GM21367 (cell line): ENCODE data around the gene DYNC1I1.

Experiments used
- ATAC-seq: cut with Tn5 transposase; IDR thresholded peaks from one replicate; pipeline ENCODE4 v1.9.1; 2021; ENCODE audit not compliant: unreplicated experiment

DYNC1I1 gene

GRCh38 chr7:96069401-96069800, 297.0 kb downstream of the DYNC1I1 start:
- no peak for ATAC-seq

DNA sequence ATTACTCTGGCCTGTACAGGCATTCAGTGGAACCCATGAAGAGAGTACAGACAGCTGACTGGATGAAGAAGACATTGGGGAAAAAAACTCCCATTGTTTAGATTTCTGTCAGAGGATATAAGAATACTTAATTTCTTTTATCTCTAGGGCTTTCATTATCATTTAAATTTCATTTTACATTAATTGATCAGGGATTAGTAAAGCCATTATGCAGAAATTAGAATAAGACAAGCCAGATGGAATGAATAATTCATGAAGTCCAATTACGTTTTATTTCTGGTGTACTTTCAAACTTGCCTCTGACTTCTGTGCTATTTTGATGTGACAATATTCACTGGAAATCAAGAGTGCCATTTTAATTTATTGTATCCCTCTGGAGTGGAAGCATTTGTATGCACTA, 302.5 kb downstream of the DYNC1I1 start:
- no peak for ATAC-seq

DNA sequence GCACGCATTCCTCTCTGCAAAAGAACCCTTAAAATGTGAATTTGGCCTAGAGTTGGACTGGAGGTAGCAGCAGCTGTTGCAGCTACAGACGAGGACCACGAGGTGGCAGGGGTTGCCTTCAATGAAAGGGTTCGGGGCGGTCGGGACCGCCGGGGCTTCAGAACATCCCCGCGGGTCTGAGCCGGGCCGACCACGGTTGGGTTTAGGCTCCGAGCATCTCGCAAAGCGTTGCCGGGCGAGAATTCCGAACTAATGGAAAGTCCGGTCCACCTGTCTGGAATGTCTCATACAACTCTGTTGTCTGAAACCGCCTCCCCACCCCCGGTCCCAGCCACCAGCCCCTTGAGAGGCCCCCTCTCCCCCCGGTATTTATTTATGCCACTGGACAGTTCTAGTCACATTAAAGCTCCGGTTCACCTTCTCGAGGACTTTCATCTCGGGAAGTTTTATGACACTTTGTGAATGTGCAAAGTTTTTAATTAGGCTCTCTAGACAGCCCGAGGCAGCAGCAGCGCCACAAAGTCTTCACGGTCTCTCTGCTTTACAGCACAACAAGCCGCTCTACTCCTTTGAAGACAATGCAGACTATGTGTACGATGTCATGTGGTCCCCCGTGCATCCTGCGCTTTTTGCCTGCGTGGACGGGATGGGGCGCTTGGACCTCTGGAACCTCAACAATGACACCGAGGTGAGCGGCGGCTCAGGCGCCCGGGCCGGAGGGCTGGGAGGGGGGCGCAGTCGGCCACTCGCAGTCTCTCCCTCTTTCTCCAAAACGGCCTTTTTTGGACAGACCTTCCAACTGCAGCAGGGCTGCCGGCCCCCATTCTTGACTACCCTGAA, 303.4 kb downstream of the DYNC1I1 start:
- ATAC-seq, result peak; percentile 84

- no peak for ATAC-seq
Measured at GRCh38 chr7:96076350-96076707, 304.0 kb downstream of the DYNC1I1 start.

GRCh38 chr7:96080027-96080426, 307.7 kb downstream of the DYNC1I1 start:
- ATAC-seq, result no peak

DNA sequence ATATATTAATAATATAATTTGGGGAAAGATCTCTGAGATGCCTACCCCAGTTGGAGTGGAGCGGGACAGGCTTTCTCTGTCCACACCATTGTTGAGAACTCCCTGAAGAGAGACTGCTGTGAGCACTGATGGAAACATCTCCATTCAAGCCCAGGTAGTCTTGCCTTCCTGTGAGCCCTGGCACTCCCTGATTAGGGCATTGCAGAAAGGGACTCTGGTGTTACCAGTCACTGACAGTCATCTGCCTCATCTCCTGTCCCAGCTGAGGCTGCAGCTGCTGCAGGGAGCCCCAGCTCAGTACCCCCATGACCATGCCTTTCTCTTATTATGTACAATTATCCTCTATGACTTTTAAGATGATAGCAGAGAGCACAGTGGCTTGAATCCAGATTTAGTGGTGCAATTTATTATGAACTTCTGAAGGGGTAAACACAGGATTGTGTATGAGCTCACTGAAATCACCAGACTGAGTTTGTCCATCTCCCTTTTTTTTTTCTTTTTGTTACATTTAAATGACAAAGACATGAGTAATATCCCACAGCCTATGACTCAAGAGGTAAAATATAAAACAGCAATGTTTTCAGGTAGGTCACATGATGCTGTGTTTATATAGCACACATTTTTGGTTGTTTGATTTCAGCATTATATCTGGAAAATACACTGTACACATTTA, 312.7 kb downstream of the DYNC1I1 start:
- no peak for ATAC-seq

- ATAC-seq, result no peak
Measured at GRCh38 chr7:96085953-96086352, 313.6 kb downstream of the DYNC1I1 start.

GRCh38 chr7:96088579-96088978, 316.2 kb downstream of the DYNC1I1 start:
- no peak for ATAC-seq

GRCh38 chr7:96089511-96089910, 317.2 kb downstream of the DYNC1I1 start:
- ATAC-seq, result no peak

DNA sequence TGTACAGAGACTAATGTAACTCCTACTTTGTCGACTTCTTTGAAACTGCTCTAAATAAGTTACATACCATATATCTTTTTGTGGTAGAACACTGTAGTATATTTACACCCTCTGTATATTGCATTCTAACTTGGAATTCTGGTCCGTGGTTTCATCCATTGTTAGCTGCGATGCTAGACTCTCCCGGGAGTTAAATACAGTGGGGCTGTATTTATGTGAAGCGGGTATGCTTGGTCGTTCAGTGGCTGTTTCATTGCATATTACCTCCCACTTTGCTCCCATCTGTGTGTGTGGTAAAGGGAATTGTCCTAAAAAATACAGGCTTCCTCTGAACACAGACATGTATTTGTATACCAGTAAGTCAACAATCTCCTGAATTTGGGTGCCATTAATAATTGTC, 318.4 kb downstream of the DYNC1I1 start:
- ATAC-seq, result no peak

- no peak for ATAC-seq
Measured at GRCh38 chr7:96093435-96093834, 321.1 kb downstream of the DYNC1I1 start.

GRCh38 chr7:96097835-96098234, 325.5 kb downstream of the DYNC1I1 start:
- ATAC-seq, result no peak

GRCh38 chr7:96100737-96101136, 328.4 kb downstream of the DYNC1I1 start:
- ATAC-seq, result no peak

DNA sequence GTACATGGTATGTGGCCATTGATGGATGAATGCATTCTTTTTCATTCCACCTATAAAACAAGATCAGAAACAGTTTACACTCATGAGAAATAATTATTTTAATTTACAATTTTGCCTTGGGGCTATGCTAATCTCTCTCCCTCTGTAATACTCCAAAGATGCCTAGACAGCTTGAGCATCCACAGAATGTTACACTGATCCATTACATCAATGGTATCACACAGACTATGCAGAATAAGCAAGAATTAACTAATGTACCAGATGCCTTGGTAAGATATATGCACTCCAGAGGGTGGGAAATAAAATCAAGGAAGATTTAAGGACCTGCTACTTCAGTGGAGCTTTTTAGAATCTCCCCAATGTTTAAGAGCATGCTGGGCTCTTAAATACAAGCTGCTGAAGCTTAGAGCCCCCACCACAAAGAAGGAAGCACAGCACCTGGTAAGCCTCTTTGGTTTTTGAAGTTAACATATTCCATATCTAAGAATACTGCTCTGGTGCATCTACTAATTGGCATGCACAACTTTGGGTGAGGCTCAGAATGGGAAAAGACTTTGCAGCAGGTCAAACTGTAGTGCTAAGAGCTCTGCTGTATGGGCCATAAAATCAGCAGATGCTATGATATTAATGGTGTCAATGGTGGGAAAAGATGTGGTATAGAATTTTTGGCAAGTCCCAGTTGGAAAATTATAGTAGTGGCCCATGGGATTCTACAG, 329.9 kb downstream of the DYNC1I1 start:
- no peak for ATAC-seq

DNA sequence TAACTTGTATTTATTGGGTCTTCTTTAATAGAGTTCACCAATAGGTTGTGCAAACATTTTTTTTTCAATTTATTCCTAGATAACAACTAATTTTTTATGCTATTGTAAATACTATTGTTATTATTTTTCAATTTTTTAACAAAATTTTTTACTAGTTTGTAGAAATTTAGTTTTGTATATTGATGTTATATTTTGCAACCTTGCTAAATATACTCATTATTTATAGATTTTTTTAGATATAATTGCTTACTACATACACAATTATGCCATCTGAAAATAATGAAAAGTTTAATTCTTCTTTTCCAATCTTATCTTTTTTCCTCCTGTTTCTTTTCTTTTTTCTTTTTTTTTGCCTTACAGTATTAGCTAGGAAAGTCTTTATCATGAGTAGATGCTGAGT, 332.6 kb downstream of the DYNC1I1 start:
- no peak for ATAC-seq

GRCh38 chr7:96111405-96111804, 339.1 kb downstream of the DYNC1I1 start:
- ATAC-seq, result no peak

GRCh38 chr7:96114190-96114589, 341.8 kb downstream of the DYNC1I1 start:
- ATAC-seq, result no peak

- no peak for ATAC-seq
Measured at GRCh38 chr7:96116173-96116572, 343.8 kb downstream of the DYNC1I1 start.

DNA sequence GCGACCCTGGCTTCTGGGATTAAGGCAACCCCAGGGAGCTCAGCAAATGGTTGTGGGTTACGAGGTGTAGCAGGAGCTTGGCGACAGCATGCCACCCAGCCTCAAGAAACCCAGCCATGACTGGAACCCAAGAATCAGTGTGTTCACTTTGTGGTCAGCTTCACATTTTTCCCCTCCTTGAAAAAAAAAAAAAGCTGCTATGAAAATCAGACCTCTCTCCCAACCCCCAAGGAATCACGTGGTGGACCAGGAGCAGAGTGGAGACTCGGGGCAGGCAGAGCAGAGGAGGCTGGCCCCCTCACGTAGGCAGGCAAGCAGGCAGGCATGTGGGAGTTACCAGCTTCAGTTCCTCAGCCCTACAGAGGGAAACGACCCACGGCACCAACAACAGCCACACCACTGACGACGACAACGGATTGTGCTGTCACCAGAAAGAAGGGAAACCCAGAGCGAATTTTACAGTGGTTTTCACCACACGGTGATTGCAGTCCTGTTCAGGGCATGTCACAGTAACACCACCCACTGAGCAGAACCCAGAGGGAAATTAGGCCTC, 346.2 kb downstream of the DYNC1I1 start:
- ATAC-seq, result no peak

DNA sequence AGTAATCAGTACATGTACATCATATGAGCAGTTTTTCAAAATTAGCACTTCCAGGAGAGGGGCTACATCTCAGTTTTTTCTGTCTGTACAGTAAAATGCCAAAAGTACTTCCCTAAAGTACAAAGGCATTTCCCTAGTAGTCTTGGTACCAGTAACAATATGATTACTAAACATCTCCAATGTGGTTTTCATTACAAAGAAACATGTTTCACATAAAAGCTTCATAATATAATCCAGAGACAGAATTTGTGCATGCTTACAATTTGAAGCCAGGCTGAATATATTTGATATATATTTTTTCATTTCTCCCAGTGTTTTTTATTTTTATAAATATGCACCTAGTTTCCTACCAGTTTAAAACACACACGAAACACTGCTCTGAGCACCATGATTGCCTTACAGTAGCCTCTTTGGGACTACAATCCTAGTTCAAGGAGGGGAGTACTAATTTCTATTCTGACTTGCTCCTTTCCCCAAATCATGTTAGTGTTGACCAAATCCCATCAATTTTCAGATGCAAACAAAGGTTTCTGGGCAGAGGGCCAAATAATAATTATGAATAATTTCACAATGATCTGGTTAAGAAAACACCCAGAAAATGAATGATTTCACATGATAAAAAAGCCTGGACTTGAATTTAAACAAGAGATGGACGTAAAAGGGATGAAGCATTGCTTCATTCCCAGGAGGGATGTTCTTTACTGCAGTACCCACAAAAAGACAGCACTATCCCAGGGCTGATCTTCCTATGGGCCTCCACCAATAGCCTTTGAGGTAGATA, 348.3 kb downstream of the DYNC1I1 start:
- ATAC-seq, result no peak

DNA sequence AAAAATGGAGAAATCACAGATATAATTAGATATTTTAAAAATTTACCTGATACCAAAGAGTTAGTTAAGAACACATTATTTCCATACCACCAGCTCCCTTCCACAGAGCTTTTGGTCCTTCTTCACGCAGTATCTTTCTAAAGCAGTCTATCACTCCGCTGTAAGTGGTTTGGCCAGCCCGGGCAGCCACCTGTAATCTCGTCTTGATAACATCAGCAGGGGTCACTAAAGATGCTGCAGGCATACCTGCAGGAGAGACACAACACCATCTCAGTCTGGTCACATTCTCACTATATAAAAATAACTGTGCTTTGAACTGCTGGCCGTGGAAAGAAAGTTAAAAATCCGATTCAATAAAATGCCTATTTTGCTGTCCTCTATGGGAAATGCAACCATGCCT, 349.4 kb downstream of the DYNC1I1 start:
- ATAC-seq, result no peak
